B cell (primary cell): ENCODE results near the gene VSTM2B. TPM values are rescaled to one million over a fixed set of nuclear protein-coding genes. Genes with fewer than 3 reads are reported as not detected.

Experiments
- ATAC-seq: fragments of 200-7000 bp; cut with Tn5 transposase; one replicate; pipeline ENCODE4 v1.10.0; 2021; ENCODE audit warnings: low read depth, mild to moderate bottlenecking, moderate number of reproducible peaks, moderate library complexity
- CTCF ChIA-PET: fragments of 350-600 bp; sonication (Branson Sonifier 250); formaldehyde crosslinking; loops from one replicate; lab custom pipeline; 2021; ENCODE audit warnings: antibody characterized with exemption, inconsistent platforms; lab: Charles Lee
- POLR2A ChIA-PET: fragments of 350-600 bp; sonication (Branson Sonifier 250); formaldehyde crosslinking; loops from one replicate; lab custom pipeline; 2021; ENCODE audit warnings: antibody characterized with exemption; lab: Charles Lee
- DNase-seq: peaks from one replicate; pipeline ENCODE4 v3.0.0; 2013
- H2AFZ ChIP-seq: 2 replicates; pipeline ENCODE4 v1.6.1; 2012; ENCODE audit warnings: mild to moderate bottlenecking, low read depth, low read length; ENCODE audit not compliant: insufficient read depth, poor library complexity, severe bottlenecking
- H3K27ac ChIP-seq, 2 donors: 1 replicate in 1 of 2; 2 replicates in 1 of 2; pipeline ENCODE4 v1.5.1; 2012 to 2013; ENCODE audit warnings: low read length in 2 of 2, mild to moderate bottlenecking in 2 of 2, moderate library complexity in 1 of 2
- H3K27me3 ChIP-seq, 4 experiments: fragments of 200-600 bp in 1 of 4; sonication (generic) in 1 of 4; replicated peaks in 1 of 4; 1 replicate in 2 of 4; 2 replicates in 2 of 4; pipeline versions ENCODE4 v1.6.1 to v1.7.0; 2013 to 2016; ENCODE audit warnings: low read length in 3 of 4, mild to moderate bottlenecking in 2 of 4, mixed read lengths in 1 of 4, moderate library complexity in 1 of 4; ENCODE audit not compliant: insufficient read depth in 4 of 4, control insufficient read depth in 3 of 4; ENCODE audit errors: control extremely low read depth in 1 of 4
- H3K36me3 ChIP-seq, 2 experiments: replicated peaks in 1 of 2; 1 replicate in 1 of 2; 2 replicates in 1 of 2; pipeline versions ENCODE4 v1.6.1 to v1.7.1; 2013; ENCODE audit warnings: low read length in 1 of 2; ENCODE audit not compliant: insufficient read depth in 2 of 2, control insufficient read depth in 1 of 2; ENCODE audit errors: control extremely low read depth in 1 of 2, extremely low read depth in 1 of 2
- H3K4me1 ChIP-seq, 2 donors: fragments of 200-600 bp in 1 of 2; sonication (generic) in 1 of 2; 1 replicate in 1 of 2; 2 replicates in 1 of 2; pipeline versions ENCODE4 v1.5.1 to v1.6.1; 2013 to 2017; ENCODE audit warnings: low read length in 2 of 2; ENCODE audit not compliant: control insufficient read depth in 2 of 2, insufficient read depth in 2 of 2
- H3K4me2 ChIP-seq: replicated peaks from 2 replicates; pipeline ENCODE3; 2012; ENCODE audit warnings: mild to moderate bottlenecking, low read depth, low read length; ENCODE audit not compliant: poor library complexity, severe bottlenecking
- H3K4me3 ChIP-seq, 5 experiments: fragments of 200-600 bp in 1 of 5; sonication (generic) in 1 of 5; 1 replicate in 3 of 5; 2 replicates in 2 of 5; pipeline versions ENCODE4 v1.5.1 to v1.7.0; 2011 to 2016; ENCODE audit warnings: low read length in 4 of 5, mild to moderate bottlenecking in 4 of 5, low read depth in 2 of 5, control low read depth in 1 of 5, moderate library complexity in 1 of 5; ENCODE audit not compliant: insufficient read depth in 1 of 5; ENCODE audit errors: control extremely low read depth in 1 of 5, extremely low read depth in 1 of 5
- H3K79me2 ChIP-seq: fragments of 200-600 bp; sonication (generic); one replicate; pipeline ENCODE4 v1.6.0; 2016; ENCODE audit warnings: low read length; ENCODE audit not compliant: control insufficient read depth, insufficient read depth
- H3K9ac ChIP-seq: fragments of 200-600 bp; sonication (generic); 2 replicates; pipeline ENCODE4 v1.6.1; 2017; ENCODE audit warnings: mild to moderate bottlenecking, low read length, moderate library complexity
- H3K9me3 ChIP-seq, 3 donors: one replicate each; pipeline versions ENCODE4 v1.6.1 to v1.7.1; 2013; ENCODE audit warnings: low read length in 2 of 3; ENCODE audit not compliant: control insufficient read depth in 2 of 3, insufficient read depth in 1 of 3; ENCODE audit errors: control extremely low read depth in 1 of 3
- H4K20me1 ChIP-seq: 2 replicates; pipeline ENCODE4 v1.6.0; 2012; ENCODE audit warnings: mild to moderate bottlenecking, low read length; ENCODE audit not compliant: insufficient read depth, control insufficient read depth, poor library complexity, severe bottlenecking
- H3K27ac Mint-ChIP-seq: one replicate; pipeline ENCODE4 v1.8.0; 2021; ENCODE audit warnings: mixed read lengths
- H3K27me3 Mint-ChIP-seq: one replicate; pipeline ENCODE4 v1.8.0; 2021; ENCODE audit warnings: mixed read lengths
- H3K4me1 Mint-ChIP-seq: one replicate; pipeline ENCODE4 v1.8.0; 2021; ENCODE audit warnings: mixed read lengths
- H3K4me3 Mint-ChIP-seq: one replicate; pipeline ENCODE4 v1.8.0; 2021; ENCODE audit warnings: mixed read lengths
- H3K9me3 Mint-ChIP-seq: one replicate; pipeline ENCODE4 v1.8.0; 2022; ENCODE audit warnings: mixed read lengths; ENCODE audit not compliant: insufficient read depth
- EZH2 ChIP-seq: IDR thresholded peaks from 2 replicates; pipeline ENCODE4 v1.6.1; 2012; ENCODE audit warnings: borderline replicate concordance, low read depth, mild to moderate bottlenecking, moderate library complexity, low read length; ENCODE audit not compliant: insufficient read depth, poor library complexity, severe bottlenecking
- WGBS: methylation state at CpG from one replicate; pipeline ENCODE4 v1.1.5; 2013; ENCODE audit warnings: missing lambda C conversion rate; ENCODE audit not compliant: insufficient coverage; 5-methylcytosine and 5-hydroxymethylcytosine counted together
- intact Hi-C: fragments of 100-400 bp; cut with micrococcal nuclease; formaldehyde crosslinking; loops from one replicate; pipeline ENCODE4 v1.10.0; 2022
- polyA plus RNA-seq: library from polyadenylated mRNA; depleted of rRNA; stranded (reverse); fragments of >200 nt; gene quantifications from 2 replicates; pipeline ENCODE4 v1.2.3, GENCODE V29; 2012
- total RNA-seq, 2 donors: library from RNA; stranded (reverse); fragments of 120-200 nt in 1 of 2; gene quantifications; 1 replicate in 1 of 2; 2 replicates in 1 of 2; pipeline versions ENCODE4 v1.2.3 to v1.2.4, GENCODE V29; 2013 to 2022
- TF ChIP-seq, protein P1 (sequence below): fragments of 200-600 bp; IDR thresholded peaks from one replicate; pipeline ENCODE4 v1.8.0; 2022; ENCODE audit warnings: antibody characterized with exemption, mild to moderate bottlenecking

VSTM2B gene
- total and polyA plus RNA-seq, 2 donors (not counting 1 experiment from before 2014, with no cell fraction given): not detected

DNA sequence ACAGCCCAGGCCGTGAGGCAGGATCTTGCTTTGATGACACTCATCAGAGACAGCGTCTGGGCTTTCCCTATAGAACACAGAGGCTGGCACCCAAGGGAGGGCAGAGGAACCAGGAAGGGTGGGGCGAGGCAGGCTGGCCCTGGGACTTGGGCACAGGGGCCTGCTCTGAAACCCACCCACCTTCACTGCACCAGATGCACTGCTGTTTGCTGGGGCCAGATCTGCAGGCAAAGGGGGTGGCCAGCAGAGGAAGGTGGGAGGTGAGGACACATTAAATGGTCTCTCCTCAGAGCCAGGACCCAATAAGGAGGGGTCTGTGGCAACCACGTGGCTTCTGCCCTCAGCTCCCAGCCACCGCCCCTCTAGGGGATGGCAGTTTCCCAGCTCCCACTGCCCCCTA lies 6.6 kb upstream of the VSTM2B start:
- Mint-ChIP-seq H3K4me1 (no peaks in the 10 kb centered on the region), H3K27ac (no peak overlapping the region), H3K4me3 (no peak overlapping the region), H3K27me3 (peaks cover 35% of the 10 kb centered on the region), H3K9me3 (peaks cover 4% of the 10 kb centered on the region)
- intact Hi-C loops: no loop called here
- H2AFZ ChIP-seq: no peak overlapping the region
- H3K27me3 ChIP-seq: peaks cover 0 to 10% (median 4%) of the 10 kb centered on the region in 4 experiments
- WGBS: 42% methylated on average over 4 of the region's 5 CpGs
- H3K9ac ChIP-seq: no peak overlapping the region
- peaks cover 0 to 16% (median 0%) of the 10 kb centered on the region in 3 donors for H3K9me3 ChIP-seq
- H3K27ac ChIP-seq: no peak overlapping the region
- no peaks in the 10 kb centered on the region for H4K20me1 ChIP-seq
- no peaks in the 10 kb centered on the region for H3K79me2 ChIP-seq
- H3K4me1 ChIP-seq: no peaks in the 10 kb centered on the region
- CTCF ChIA-PET: no interaction called here
- ATAC-seq (no peak), DNase-seq (no peak)
- H3K4me2 ChIP-seq: no peak overlapping the region
- TF ChIP-seq, protein P1, sequence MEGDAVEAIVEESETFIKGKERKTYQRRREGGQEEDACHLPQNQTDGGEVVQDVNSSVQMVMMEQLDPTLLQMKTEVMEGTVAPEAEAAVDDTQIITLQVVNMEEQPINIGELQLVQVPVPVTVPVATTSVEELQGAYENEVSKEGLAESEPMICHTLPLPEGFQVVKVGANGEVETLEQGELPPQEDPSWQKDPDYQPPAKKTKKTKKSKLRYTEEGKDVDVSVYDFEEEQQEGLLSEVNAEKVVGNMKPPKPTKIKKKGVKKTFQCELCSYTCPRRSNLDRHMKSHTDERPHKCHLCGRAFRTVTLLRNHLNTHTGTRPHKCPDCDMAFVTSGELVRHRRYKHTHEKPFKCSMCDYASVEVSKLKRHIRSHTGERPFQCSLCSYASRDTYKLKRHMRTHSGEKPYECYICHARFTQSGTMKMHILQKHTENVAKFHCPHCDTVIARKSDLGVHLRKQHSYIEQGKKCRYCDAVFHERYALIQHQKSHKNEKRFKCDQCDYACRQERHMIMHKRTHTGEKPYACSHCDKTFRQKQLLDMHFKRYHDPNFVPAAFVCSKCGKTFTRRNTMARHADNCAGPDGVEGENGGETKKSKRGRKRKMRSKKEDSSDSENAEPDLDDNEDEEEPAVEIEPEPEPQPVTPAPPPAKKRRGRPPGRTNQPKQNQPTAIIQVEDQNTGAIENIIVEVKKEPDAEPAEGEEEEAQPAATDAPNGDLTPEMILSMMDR: no peak
- no peak for TF ChIP-seq EZH2
- H3K4me3 ChIP-seq: no peak overlapping the region
- POLR2A ChIA-PET: no interaction called here
- H3K36me3 ChIP-seq: no peaks in the 10 kb centered on the region

- no peak for ATAC-seq
- no peaks in the 10 kb centered on the region for H4K20me1 ChIP-seq
- peaks cover 4% of the 10 kb centered on the region for H3K9me3 Mint-ChIP-seq
- H3K27ac ChIP-seq: no peak overlapping the region
- no peak for DNase-seq
- H3K4me3 Mint-ChIP-seq: no peak overlapping the region
- TF ChIP-seq, protein P1: no peak
- TF ChIP-seq EZH2: no peak
- H3K4me1 ChIP-seq: no peaks in the 10 kb centered on the region
- H3K27me3 Mint-ChIP-seq: peaks cover 35% of the 10 kb centered on the region
- no peaks in the 10 kb centered on the region for H3K79me2 ChIP-seq
- H3K27me3 ChIP-seq: peaks cover 0 to 15% (median 8%) of the 10 kb centered on the region in 4 experiments
- peaks cover 2% of the 10 kb centered on the region for H3K4me1 Mint-ChIP-seq
- H3K9ac ChIP-seq: no peak overlapping the region
- 64% methylated on average over 8 of the region's 8 CpGs for WGBS
- no peak overlapping the region for H3K27ac Mint-ChIP-seq
- intact Hi-C loops: no loop called here
- CTCF ChIA-PET: no interaction called here
- no peak overlapping the region for H2AFZ ChIP-seq
- peaks cover 0 to 16% (median 0%) of the 10 kb centered on the region in 3 donors for H3K9me3 ChIP-seq
- POLR2A ChIA-PET: no interaction called here
- H3K4me2 ChIP-seq: no peak overlapping the region
- H3K4me3 ChIP-seq: no peak overlapping the region
- H3K36me3 ChIP-seq: no peaks in the 10 kb centered on the region
Measured at GRCh38 chr19:29519931-29520330, 5.9 kb upstream of the VSTM2B start.
